Fibroblast of mammary gland (primary cell): ENCODE results near the gene INSIG1.

ENCODE experiments used
- DNase-seq: peaks from one replicate; pipeline ENCODE4 v3.0.0-alpha.2; 2010; ENCODE audit warnings: low read depth
- H3K4me3 ChIP-seq: 2 replicates; pipeline ENCODE4 v1.5.1; 2011; ENCODE audit warnings: low read depth, mild to moderate bottlenecking, low read length, moderate library complexity; ENCODE audit not compliant: control insufficient read depth
- CTCF ChIP-seq: conservative IDR thresholded peaks from 2 replicates; pipeline ENCODE4 v1.5.1; 2011; ENCODE audit warnings: low read depth, low read length, inconsistent platforms; ENCODE audit not compliant: control insufficient read depth, insufficient read depth

INSIG1 gene

GRCh38 chr7:155288055-155288454, 9.6 kb upstream of the INSIG1 start:
- no peak overlapping the region for H3K4me3 ChIP-seq
- no peak for DNase-seq
- TF ChIP-seq CTCF = no peak

GRCh38 chr7:155289107-155289506, 8.6 kb upstream of the INSIG1 start:
- no peak overlapping the region for H3K4me3 ChIP-seq
- no peak for TF ChIP-seq CTCF
- no peak for DNase-seq

GRCh38 chr7:155289949-155290501, 7.7 kb upstream of the INSIG1 start:
- no peak for DNase-seq
- TF ChIP-seq CTCF = no peak
- H3K4me3 ChIP-seq = no peak overlapping the region

GRCh38 chr7:155291045-155291530, 6.6 kb upstream of the INSIG1 start:
- DNase-seq = peak; percentile 87
- no peak for TF ChIP-seq CTCF

GRCh38 chr7:155291729-155292128, 5.9 kb upstream of the INSIG1 start:
- no peak for DNase-seq
- TF ChIP-seq CTCF = no peak

More at GRCh38 chr7:155291045-155291530, 6.6 kb upstream of the INSIG1 start:
- no peak overlapping the region for H3K4me3 ChIP-seq

DNA sequence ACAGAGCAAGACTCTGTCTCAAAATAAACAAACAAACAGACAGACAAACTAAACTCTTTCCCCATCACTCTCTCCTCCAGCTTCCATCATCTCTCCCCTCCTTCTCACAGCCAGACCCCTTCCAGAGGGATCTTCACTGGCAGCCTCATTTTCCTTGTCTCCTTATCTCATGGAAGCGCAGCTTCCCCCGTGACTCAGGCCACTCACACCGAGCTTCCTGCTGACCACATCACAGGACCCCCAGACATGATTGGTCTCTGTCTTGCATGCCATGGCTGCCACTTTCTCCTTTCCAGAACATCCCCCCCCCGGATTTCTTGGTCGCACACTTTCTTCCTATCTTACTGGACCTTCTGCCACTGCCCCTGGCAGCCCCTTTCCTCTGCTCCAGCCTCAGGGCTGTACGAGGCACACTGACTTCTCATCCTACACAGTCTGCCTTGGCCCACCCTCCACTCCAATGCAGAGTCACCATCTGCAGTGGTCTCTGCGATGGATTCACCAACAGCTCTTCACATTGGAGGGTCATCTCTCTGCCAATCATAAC, 4.9 kb upstream of the INSIG1 start:
- no peak for TF ChIP-seq CTCF
- DNase-seq = no peak
- H3K4me3 ChIP-seq = no peak overlapping the region

More at GRCh38 chr7:155291729-155292128, 5.9 kb upstream of the INSIG1 start:
- no peak overlapping the region for H3K4me3 ChIP-seq
